ENCODE data around the gene FOXP1.

The FOXP1 gene

DNA sequence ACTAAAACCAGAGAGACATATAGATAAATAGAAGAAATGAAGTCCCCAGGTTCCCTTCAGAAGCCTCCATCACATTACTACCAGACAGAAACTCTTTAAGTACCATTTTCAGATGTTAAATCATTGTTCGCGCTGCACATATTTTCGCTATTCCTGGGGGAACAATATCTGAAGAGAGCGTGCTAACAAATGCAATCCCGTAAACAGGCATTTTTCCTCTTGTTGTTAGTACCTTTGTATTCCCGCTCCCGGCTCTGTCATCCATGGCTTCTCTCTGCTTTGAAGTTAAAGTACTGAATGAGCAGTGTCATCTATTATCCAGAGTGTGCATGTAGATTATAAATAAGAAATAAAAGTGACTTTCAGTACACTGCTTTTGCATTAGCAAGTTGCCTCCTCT lies 412.3 kb downstream of the FOXP1 start:
- no peak overlapping the region for H3K9ac ChIP-seq (ENCODE audit: low read length)
- H3K79me2 ChIP-seq (ENCODE audit: insufficient read depth, low read length) = no peaks in the 10 kb centered on the region
- H3K27me3 ChIP-seq (ENCODE audit: insufficient read depth, low read length) = no peaks in the 10 kb centered on the region
- H3F3A ChIP-seq (ENCODE audit: insufficient read depth, low read length) = no peaks in the 10 kb centered on the region
- no peaks in the 10 kb centered on the region for H4K20me1 ChIP-seq (ENCODE audit: insufficient read depth, low read length)
- TF ChIP-seq, protein P1, sequence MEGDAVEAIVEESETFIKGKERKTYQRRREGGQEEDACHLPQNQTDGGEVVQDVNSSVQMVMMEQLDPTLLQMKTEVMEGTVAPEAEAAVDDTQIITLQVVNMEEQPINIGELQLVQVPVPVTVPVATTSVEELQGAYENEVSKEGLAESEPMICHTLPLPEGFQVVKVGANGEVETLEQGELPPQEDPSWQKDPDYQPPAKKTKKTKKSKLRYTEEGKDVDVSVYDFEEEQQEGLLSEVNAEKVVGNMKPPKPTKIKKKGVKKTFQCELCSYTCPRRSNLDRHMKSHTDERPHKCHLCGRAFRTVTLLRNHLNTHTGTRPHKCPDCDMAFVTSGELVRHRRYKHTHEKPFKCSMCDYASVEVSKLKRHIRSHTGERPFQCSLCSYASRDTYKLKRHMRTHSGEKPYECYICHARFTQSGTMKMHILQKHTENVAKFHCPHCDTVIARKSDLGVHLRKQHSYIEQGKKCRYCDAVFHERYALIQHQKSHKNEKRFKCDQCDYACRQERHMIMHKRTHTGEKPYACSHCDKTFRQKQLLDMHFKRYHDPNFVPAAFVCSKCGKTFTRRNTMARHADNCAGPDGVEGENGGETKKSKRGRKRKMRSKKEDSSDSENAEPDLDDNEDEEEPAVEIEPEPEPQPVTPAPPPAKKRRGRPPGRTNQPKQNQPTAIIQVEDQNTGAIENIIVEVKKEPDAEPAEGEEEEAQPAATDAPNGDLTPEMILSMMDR (IDR thresholded peaks at IDR 0.05; ENCODE audit: low read length) = no peak
- no peak for TF ChIP-seq EZH2 (IDR thresholded peaks at IDR 0.05; ENCODE audit: borderline replicate concordance, low read length)
- H3K9me3 ChIP-seq (ENCODE audit: low read length) = no peaks in the 10 kb centered on the region
- H3K4me3 ChIP-seq (ENCODE audit: low read depth, low read length, poor library complexity, severe bottlenecking) = no peak overlapping the region
- H3K27ac ChIP-seq (ENCODE audit: low read depth, low read length, poor library complexity, severe bottlenecking) = no peak overlapping the region
- no peak overlapping the region for H3K4me2 ChIP-seq (ENCODE audit: low read length)
- peaks cover 54% of the 10 kb centered on the region for H3K36me3 ChIP-seq (ENCODE audit: insufficient read depth, low read length)
- H3K4me1 ChIP-seq (ENCODE audit: insufficient read depth, low read length, severe bottlenecking) = no peaks in the 10 kb centered on the region
- no peaks in the 10 kb centered on the region for H3K9me2 ChIP-seq (ENCODE audit: low read depth, low read length)
- H2AFZ ChIP-seq (ENCODE audit: low read length) = no peak overlapping the region

DNA sequence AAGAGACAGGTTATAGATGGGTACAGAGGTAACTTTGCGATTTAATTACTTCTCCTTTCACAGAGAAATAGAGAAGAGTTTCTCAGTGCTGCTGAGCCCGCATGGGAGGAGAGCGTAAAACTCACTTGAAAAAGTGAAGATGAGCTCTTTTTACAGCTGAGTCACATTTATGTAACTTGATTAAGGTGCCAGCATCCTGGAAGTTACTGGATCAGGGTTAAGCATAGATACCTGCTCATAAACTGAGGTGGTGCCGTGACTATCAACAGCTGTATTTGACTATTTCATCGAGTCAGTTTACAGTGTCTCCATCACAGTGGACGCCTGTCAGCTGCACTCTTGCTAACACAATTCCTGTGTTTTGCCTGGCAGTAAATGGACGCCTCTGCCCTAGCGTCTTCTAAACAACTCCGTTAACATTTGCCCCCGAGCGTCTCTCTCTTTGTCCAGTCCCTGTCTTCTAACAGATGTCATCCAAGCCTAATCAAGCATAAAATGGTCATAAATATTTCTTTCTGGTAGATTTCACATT lies 414.6 kb downstream of the FOXP1 start:
- Histone ChIP-seq H4K20me1 (ENCODE audit: insufficient read depth, low read length) (no peaks in the 10 kb centered on the region), H3K4me3 (ENCODE audit: low read depth, low read length, poor library complexity, severe bottlenecking) (no peak overlapping the region), H3K9ac (ENCODE audit: low read length) (no peak overlapping the region), H3K4me2 (ENCODE audit: low read length) (no peak overlapping the region), H3K9me2 (ENCODE audit: low read depth, low read length) (no peaks in the 10 kb centered on the region), H3K4me1 (ENCODE audit: insufficient read depth, low read length, severe bottlenecking) (no peaks in the 10 kb centered on the region), H3K9me3 (ENCODE audit: low read length) (no peaks in the 10 kb centered on the region), H3K79me2 (ENCODE audit: insufficient read depth, low read length) (no peaks in the 10 kb centered on the region), H3K27ac (ENCODE audit: low read depth, low read length, poor library complexity, severe bottlenecking) (no peak overlapping the region), H3F3A (ENCODE audit: insufficient read depth, low read length) (no peaks in the 10 kb centered on the region), H3K27me3 (ENCODE audit: insufficient read depth, low read length) (no peaks in the 10 kb centered on the region), H2AFZ (ENCODE audit: low read length) (no peak overlapping the region), H3K36me3 (ENCODE audit: insufficient read depth, low read length) (peaks cover 58% of the 10 kb centered on the region)
- TF ChIP-seq, protein P1 (IDR thresholded peaks at IDR 0.05; ENCODE audit: low read length) = no peak
- TF ChIP-seq EZH2 (IDR thresholded peaks at IDR 0.05; ENCODE audit: borderline replicate concordance, low read length) = no peak

DNA sequence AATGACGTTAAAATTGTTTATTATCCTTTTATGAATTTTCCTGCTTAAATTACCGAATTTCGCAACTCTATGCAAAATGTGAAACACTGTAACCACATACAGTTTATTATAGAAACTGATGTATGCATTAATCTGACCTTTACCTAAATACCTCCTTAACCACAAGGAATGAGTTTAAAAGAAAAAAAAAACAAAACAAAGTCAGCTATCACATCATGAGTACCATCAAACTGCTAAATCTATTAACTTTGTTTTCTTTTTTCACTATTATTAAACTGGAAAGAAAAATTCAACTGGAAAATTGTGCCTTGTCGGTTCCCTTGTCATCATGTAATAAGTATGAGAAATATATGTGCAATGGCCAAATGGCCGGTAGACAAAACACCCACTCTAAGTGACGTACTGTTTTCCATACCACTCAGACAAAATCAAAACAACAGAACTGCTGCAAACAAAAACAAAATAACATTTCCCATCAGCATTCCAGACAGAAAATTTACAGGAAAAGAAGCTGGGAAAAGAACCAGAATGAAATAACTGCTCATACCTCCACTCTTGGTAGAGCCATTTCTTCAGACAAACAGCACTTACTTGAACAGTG lies 415.3 kb downstream of the FOXP1 start:
- Histone ChIP-seq H3K9me3 (ENCODE audit: low read length) (no peaks in the 10 kb centered on the region), H4K20me1 (ENCODE audit: insufficient read depth, low read length) (no peaks in the 10 kb centered on the region), H3K4me3 (ENCODE audit: low read depth, low read length, poor library complexity, severe bottlenecking) (no peak overlapping the region), H3K27ac (ENCODE audit: low read depth, low read length, poor library complexity, severe bottlenecking) (no peak overlapping the region), H3K27me3 (ENCODE audit: insufficient read depth, low read length) (no peaks in the 10 kb centered on the region), H3K79me2 (ENCODE audit: insufficient read depth, low read length) (no peaks in the 10 kb centered on the region), H3K9me2 (ENCODE audit: low read depth, low read length) (no peaks in the 10 kb centered on the region), H3K9ac (ENCODE audit: low read length) (no peak overlapping the region), H3K36me3 (ENCODE audit: insufficient read depth, low read length) (peaks cover 52% of the 10 kb centered on the region), H2AFZ (ENCODE audit: low read length) (no peak overlapping the region), H3K4me2 (ENCODE audit: low read length) (no peak overlapping the region), H3F3A (ENCODE audit: insufficient read depth, low read length) (no peaks in the 10 kb centered on the region), H3K4me1 (ENCODE audit: insufficient read depth, low read length, severe bottlenecking) (no peaks in the 10 kb centered on the region)
- TF ChIP-seq, protein P1 (IDR thresholded peaks at IDR 0.05; ENCODE audit: low read length) = no peak
- TF ChIP-seq EZH2 (IDR thresholded peaks at IDR 0.05; ENCODE audit: borderline replicate concordance, low read length) = no peak
